NCI-H82 treated with DMSO at 0.1 percent for 48 hours (cell line): ENCODE measurements around the gene DNAH10.
"Not testable (repeated sequence)": the region's sequence is repeated elsewhere in the genome, so short reads cannot be mapped to it uniquely, and the experiment has no call there.

ENCODE experiments used
- DNase-seq: peaks from one replicate; lab custom pipeline; 2025; ENCODE audit not compliant: unreplicated experiment; lab: John Stamatoyannopoulos, UW

DNAH10 gene

DNA sequence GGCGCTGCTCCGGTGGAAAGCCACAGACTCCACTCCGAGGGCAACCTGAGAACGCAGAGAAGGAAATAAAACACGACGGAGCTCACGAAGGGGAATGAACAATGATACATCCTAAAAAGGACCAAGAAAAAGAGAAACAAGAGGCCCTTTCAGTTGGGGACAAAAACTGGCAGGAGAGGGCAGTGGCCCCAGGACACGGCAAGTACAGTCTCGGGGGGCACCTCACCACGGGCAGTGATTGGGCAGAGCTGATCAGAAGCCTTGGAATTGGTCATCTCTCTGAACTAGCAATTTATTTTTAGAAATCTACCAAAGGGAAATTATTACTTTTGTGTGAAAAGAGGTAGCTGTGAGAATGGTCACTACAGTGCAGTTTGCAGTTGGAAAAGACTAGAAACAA, 182.6 kb downstream of the DNAH10 start:
- DNase-seq: no peak

DNA sequence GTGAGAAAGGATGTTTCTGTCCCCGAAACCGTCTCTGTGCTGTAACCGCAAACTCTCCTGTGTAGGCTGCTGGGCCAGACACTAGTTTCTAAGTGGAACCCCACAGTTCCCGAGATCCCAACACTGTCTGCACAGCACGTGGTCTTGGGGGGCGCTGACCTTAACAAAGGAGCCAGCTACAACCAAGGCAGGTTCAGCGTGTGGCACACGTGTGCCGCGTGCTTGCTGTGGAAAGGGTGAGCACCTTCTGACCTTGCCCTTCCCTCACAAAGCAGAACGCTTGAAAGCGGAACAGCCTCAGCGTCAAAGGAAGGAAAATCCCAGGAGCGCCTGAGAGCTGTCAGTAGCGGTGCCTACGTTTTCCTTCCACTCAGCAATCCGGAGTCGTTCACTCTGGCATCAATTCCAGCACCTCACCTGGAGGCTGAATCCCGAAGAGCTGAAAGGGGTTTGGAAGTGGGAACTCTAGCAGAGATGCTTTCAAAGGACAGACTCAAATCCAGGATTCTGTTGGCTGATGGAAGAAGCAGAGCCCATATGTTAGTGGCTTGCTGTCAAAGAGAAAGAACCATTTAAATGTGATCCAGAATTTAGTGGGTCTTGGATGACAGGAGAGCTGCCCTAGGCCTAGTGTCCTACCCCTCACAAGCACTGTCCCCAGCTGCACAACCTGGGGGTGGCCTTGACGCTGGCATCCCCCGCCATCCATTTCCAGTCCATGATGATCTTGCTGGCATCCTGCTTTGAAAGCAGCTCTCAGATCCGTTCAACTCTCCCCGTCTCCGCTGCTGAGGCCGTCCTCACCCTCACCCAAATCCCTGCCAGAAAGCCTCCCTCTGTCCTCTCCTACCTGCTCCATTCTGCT, 183.4 kb downstream of the DNAH10 start:
- no peak for DNase-seq

DNA sequence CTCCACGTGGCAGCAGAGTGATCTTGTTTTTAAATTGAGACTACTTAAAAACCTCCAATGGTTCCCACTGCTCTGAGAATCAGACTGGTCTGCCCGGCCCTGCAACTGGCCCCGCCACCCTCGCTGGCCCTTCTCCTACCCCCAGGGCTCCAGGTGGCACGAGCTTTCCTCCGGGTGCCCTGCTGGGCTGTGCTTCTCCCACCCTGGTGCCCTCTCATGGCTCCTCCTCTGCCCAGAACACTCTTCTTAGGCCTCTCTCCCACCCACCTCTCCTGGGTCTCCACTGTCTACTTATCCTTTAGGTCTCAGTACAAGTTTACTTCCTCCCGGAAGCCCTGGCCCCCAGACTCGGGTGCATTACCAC, 184.0 kb downstream of the DNAH10 start:
- no peak for DNase-seq

DNA sequence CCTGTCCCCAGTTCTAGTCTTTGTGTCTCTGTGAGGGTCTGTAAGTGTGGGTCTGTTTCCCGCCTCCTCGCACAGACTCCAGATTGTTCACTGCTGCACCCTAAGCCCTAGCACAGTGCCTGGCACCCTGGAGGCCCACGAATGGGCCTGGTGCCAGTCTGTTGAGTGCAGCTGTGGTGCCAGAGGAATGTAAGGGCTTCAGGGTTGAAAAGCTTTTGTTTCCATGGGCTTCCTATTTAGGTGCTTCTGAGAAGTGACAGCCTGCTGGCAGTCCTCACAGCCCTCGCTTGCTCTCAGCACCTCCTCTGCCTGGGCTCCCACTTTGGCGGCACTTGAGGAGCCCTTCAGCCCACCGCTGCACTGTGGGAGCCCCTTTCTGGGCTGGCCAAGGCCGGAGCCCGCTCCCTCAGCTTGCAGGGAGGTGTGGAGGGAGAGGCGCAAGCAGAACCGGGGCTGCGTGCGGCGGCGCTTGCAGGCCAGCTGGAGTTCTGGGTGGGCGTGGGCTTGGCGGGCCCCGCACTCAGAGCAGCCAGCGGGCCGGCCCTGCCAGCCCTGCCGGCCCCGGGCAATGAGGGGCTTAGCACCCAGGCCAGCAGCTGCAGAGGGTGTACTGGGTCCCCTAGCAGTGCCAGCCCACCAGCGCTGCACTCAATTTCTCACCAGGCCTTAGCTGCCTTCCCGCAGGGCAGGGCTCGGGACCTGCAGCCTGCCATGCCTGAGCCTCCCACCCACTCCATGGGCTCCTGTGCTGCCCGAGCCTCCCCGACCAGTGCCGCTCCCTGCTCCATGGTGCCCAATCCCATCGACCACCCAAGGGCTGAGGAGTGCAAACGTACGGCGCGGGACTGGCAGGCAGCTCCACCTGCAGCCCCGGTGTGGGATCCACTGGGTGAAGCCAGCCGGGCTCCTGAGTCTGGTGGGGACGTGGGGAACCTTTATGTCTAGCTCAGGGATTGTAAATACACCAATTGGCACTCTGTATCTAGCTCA, 184.7 kb downstream of the DNAH10 start:
- not testable (repeated sequence) for DNase-seq

DNA sequence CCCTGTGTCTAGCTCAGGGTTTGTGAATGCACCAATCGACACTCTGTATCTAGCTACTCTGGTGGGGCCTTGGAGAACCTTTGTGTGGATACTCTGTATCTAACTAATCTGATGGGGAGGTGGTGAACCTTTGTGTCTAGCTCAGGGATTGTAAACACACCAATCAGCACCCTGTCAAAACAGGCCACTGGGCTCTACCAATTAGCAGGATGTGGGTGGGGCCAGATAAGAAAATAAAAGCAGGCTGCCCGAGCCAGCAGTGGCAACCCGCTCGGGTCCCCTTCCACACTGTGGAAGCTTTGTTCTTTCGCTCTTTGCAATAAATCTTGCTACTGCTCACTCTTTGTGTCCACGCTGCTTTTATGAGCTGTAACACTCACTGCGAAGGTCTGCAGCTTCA, 185.4 kb downstream of the DNAH10 start:
- not testable (repeated sequence) for DNase-seq

DNA sequence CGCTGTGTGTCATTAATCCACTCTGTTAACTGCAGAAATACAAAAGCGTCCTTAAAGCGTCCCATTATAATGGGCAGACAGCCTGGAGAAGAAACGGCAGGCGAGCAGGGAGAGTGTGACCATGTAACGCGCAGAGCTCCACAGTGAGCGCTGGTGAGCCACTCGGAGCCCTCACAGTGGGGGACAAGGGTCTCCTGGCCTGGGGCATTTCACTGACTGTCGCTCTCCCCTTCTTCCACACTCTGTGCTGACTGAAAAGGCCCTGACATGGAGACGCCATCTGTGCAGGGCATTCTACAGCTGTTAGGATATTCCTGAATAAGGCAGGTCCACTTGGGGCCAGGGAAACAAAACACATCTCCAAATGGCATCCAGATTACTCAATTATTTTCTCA, 186.3 kb downstream of the DNAH10 start:
- no peak for DNase-seq

DNA sequence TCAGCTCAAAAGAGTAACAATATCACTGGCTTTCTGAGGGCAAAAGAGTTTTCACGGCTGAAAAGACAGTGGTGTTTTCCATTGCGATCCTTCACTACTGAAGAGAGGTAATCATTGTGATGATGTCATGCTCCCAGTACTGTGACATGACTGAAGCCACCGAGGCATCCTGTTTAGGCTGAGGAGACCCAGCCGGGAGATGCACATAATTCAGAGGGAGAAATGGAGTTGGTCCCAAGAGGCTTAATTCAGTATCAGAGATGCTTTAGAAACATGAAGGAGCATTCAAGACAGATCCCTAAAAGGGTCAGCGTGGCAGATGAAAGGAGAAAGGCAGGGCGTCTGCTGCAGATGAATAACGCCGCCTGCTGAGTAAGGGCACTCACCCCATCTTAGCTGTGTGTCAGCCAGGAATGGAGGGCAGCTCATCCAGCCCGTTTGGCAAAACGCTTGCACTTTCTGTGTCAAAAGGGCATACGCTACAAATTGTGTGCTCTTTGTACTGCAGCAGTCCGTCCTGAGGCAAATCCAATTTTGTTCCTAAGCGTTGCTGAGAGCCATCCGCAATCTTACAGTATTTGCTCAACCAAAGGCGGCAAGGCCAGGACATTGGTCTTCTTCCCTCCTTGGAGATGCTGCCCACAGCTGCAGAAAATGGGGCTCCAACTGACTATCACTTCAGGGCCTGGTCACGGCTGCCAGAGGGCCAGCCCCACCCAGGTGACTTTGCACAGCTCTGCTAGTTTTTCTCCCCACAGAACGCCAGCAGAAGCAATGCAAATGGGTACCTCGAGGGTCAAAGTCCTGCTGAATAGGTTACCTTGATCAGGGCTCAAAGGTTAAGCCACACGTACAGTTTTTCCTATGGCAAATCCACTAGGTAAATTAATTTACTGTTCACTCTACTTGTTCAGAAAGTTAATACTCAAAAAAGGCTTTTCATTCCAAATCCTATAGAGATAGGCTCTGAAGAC, 187.0 kb downstream of the DNAH10 start:
- no peak for DNase-seq

DNA sequence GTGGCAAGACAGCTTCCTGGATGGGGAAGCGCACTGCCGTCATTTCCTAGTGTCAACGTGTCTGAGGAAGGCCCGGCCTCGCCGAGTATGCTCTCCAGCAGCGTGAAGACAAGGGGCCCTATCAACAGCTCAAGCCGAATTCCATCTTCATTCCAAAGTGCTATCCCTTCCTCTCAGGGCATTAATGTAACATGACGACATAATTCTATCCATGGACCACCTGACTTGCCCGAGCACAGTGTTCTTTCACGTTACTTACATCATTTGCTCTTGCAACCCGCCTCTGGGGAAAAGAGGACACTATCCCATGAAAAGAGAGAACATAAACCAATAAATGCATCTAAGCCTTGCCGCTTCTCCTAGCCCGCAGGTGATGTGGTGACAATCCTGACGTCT, 187.7 kb downstream of the DNAH10 start:
- no peak for DNase-seq

DNA sequence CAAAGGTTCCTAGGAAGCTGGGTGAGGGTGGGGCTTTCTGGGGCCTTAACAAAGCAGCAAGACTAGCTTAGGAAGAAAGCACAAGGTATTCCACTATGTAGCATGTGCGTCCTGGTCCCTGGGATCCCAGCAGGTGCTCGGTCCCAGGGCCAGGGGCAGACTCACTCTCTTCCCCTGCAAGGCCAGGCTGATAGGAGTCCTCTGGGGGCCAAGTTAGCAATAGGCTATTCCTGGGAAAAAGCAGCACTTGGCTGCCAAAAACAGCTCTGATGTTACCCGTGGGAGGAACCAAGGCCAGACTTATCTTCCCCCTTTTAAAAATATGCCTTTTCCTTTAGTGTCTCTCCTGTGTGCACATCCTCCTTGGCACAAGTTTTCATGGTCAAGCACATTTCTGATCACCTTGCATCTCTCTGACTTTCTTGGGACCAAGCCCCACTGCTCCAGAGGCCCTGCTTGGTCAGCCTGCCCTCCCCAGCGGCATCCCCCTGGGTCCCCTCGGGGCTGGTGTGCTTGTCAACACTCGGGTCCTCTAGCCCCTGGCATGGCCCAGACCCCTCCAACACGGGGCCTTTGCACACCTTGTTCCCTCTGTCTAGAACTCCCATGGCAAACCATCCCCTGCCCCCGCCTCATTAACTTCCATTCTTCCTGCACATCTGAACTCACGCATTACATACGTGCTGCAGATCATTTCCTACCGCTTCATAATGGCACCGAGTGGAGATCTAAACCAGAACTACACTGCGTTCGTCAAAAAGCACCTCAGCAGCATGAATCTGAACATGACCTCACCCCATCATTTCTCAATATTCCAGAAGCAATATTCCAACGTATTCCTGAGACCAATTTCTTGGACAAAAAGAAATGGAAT, 188.6 kb downstream of the DNAH10 start:
- no peak for DNase-seq

DNA sequence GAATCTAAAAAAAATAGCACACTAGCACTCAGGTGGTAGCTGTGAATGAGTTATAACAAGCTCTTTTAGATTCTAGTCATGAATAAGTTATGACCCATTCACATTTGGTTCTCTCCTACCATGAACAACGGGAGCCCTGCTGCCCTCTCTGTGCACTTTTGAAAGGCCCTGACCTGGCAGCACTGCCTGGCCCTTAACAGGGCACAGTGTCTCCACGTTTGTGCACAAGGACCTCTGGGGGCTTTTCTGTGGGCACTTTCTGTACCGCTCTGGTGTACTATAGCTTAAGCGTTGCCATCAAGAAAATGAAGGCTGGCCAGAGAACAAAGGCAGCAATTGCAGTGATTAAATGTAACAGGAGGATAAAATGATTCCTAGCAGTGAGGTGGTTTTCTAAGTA, 189.4 kb downstream of the DNAH10 start:
- DNase-seq: no peak

DNA sequence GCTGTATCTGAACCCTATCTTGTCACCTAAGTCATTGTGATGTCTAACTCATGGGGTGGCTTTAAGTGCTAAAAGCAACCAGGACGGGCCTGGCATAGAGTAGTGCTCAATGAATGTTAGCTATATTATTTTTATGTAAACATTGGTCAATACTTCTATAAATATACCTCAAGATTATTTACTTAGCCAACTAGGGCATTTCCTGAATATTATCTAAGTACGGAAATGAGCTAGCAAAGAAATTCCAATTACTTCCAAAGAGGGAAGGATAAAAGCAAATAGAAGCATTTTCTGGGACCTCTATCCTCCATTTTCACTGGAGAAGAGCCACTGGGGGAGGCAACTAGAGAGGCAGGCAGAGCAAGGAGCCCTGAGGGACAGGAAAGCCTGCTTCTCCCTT, 189.9 kb downstream of the DNAH10 start:
- no peak for DNase-seq

DNA sequence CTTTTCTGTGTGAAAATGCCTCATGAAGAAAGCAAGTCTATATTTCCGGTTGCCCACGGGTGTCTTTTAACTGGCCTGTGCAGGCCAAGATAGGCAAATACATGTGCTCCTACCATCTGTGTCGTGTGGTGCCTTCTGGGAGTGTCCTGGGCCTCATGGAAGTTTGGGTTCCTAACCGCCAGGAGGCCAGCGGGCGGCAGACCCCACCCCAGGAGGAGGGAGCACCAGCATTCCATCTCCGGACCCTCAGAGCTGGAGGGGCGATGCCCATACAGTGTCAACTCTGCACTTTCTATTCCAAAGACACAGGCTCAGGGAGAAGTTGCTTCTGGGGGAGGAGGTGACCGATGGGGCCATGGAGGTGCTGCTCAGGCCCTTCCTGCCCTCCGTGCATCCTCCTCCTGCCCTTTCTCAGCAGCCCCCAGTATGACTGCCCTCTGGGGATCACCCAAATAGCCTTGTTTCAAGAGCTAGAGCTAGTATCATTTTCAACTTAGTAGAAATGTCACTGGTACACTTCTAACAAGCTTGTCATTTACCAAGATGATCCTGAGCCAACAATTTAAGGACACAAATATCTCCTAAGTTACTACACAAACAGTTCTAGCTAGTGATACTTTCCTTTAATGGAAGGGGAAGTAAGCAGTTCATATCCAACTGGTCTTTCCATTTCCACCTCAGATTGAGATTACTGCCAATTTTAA, 192.7 kb downstream of the DNAH10 start:
- DNase-seq: no peak

DNA sequence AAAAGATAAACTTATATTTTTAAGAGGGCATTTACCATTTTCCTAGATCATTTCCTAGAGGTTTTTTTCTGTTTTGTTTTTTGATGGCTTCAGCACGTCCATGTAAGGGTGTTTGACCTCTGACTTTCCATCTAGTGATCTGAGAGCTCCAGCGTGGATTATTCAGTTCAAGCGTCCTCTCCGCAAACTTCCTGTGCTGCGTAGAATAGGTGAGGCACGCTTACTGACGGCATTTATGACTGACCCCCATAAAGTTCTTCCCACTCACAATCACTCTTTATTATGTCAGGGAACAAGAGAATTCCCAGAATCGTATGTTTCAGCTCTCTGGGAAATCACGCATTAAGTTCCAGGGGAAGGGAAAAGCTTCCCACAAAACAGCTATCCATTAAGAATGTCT, 194.1 kb downstream of the DNAH10 start:
- DNase-seq: no peak

DNA sequence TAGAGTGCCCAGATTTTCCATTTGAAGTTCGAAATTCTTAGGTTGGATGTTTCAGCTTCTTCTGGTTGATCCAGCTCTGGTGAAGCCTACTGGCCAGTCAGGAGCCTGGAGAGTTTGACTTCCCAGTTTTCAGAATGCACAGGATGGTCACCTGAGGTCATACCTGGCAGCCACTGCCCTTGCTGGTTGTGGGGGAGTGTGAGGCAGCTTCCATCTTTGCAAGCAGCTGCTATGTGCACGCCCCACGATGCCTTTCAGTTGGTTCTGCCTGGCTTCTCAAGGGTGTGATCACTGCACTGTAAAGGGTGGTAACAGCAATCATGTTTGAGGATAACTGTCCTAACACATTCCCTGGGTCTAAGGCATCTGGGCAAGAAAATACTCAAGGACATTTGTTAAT, 195.1 kb downstream of the DNAH10 start:
- no peak for DNase-seq

DNA sequence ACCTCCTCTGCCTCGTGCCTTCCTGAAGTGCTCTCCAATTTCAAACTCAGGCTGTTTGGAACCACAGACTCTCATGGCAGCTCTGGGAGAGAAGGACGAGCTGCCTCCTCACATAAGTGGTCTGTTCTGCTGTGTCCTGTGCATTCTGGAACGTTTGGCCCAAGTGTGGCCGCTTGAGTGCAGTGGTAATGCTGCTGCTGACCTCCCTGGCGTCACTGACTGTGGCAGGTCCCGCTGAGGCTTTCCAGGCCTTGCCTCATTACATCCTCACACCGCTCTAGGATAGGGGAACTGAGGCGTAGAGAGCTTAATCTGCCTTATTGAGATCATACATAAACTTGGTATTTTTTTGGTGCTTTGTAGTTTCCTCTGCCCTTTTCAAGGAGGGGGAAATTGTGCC, 196.4 kb downstream of the DNAH10 start:
- no peak for DNase-seq

DNA sequence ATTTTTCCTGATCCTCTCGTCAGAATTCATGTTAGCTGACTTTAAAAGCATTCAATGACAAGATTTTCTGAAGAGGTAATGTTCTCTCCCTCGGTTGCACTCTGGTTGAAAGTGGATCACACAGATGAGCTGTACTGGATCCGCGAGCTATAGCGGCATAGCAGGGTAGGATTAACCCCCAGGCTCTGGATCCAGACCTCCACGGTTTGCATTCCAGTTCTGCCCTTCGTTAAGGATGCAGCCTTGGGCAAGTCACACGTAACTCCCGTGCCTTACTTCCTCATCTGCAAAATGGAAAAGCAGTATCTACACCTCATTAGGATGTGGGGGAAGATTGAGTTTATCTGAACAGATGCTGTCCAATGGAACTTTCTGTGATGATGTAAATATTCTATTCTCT, 196.8 kb downstream of the DNAH10 start:
- no peak for DNase-seq

DNA sequence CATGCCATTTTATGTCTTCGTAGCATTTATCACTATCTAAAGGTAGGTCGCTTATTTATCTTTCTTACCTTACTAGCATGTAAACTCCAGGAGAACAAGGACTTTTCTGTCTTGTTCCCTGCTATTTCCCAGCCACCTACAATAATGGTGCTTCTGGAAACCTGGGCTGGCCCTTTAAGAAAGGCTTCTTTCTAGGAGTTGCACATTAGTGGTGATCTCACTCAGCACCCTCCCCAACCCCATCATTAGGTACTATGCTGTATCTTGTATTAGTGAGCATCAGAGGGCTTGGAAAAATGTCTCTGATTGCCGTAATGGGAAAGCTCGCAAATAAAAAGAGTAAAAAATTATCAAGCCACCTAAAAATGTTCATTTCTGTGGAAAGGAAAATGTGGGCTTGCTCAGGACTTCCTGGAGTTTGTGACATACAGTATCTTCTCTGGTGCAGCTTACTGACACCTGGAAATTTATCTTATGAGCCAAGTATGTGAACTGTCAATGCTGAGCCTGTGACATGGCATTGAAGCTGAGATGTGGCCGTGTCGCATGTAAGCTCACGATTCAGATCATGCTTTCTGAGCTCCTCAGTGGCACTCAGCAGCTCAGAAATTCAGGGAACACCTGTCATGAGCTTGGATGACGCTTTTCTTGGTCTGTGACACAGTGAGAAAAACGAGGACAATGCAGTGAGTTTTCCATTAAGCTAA, 198.1 kb downstream of the DNAH10 start:
- no peak for DNase-seq

DNA sequence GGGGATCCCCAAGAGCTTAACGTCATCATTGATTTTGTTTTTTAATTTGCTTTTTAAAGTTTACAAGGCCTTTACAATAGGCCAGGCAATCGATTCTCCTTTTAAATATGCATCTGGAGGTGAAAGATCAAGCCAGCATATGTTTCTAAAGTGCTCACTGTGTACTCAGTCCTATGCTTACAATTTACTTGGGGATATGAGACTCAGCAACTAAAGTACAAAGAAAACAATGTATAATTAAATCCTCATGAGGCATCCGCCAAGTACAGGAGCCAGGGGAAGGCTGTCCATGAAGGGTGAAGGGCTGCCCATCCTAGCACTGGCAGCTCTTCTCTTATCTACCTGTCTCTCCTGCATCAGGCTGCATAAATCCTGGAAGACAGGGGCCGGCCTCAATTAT, 198.8 kb downstream of the DNAH10 start:
- DNase-seq: no peak
